Measurements from ENCODE around the gene NLE1. TPM values are rescaled to one million over a fixed set of nuclear protein-coding genes. Genes with fewer than 3 reads are reported as not detected.

The NLE1 gene
- total and polyA plus RNA-seq, 2 experiments from 2014 or later: 11.4 to 19.9 TPM

DNA sequence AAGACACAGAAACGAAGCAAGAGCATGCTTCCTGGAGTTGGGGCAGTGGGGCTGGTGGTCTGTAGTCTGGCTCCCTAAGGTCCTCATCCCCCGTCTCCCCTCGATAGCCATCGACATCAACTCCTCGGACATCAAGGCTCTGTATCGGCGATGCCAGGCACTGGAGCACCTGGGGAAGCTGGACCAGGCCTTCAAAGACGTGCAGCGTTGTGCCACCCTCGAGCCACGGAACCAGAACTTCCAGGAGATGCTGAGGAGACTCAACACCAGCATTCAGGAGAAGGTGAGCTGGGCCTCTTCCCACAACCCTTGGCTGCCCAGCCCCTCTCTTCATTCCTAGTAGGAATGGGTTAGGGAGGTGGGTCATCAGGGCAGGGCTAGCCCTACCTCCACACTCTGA is 7.8 kb upstream of the NLE1 start:
- peak overlapping the region; percentile 5 for H3K4me3 ChIP-seq
- H3K27me3 ChIP-seq: no peaks in the 10 kb centered on the region
- DNase-seq (ENCODE audit: low read depth in 1 of 2, low spot score in 1 of 2): no peak
- H3K4me1 ChIP-seq (ENCODE audit: low read depth): peaks cover 32% of the 10 kb centered on the region
- H3K9me3 ChIP-seq (ENCODE audit: low read depth): no peaks in the 10 kb centered on the region
- H3K27ac ChIP-seq: peak overlapping the region; percentile 99
- H3K36me3 ChIP-seq: peaks cover 43% of the 10 kb centered on the region
- no peak for TF ChIP-seq CTCF (IDR thresholded peaks at IDR 0.05; ENCODE audit: low read depth, low read length)

DNA sequence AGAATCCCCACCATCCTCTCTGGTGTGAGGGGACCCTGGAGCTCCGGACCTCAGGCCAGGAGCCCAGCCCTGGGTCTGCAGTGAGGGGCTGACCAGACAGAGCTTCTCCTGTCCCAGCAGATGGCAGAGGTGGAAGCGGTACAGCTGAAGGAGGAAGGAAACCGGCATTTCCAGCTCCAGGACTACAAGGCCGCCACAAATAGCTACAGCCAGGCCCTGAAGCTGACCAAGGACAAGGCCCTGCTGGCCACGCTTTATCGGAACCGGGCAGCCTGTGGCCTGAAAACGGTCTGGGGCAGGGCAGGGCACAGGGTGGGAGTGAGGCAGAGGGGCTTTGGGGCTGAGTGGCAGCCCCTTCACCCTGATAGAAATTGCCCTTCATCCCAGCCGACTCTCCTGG is 6.0 kb upstream of the NLE1 start:
- H3K4me3 ChIP-seq: peak overlapping the region; percentile 29
- H3K27me3 ChIP-seq: no peaks in the 10 kb centered on the region
- peaks cover 27% of the 10 kb centered on the region for H3K36me3 ChIP-seq
- TF ChIP-seq CTCF (IDR thresholded peaks at IDR 0.05; ENCODE audit: low read depth, low read length): no peak
- H3K4me1 ChIP-seq (ENCODE audit: low read depth): peaks cover 32% of the 10 kb centered on the region
- peak in 1 of 2 donors; percentile 27 for DNase-seq (ENCODE audit: low read depth in 1 of 2, low spot score in 1 of 2)
- peak overlapping the region; percentile 99 for H3K27ac ChIP-seq
- no peaks in the 10 kb centered on the region for H3K9me3 ChIP-seq (ENCODE audit: low read depth)

GRCh38 chr17:35147375-35147905 is 5.3 kb upstream of the NLE1 start, which contains the start of gene UNC45B:
TSS of gene UNC45B (plus strand) at chr17:35147817. CDS start at chr17:35148264, 447 bp downstream.
- Histone ChIP-seq H3K4me3 (peak within 1 kb of the TSS; percentile 29), H3K36me3 (peaks cover 20% of the 10 kb centered on the region), H3K27me3 (no peaks in the 10 kb centered on the region), H3K27ac (peak within 1 kb of the TSS; percentile 99), H3K4me1 (ENCODE audit: low read depth) (peaks cover 32% of the 10 kb centered on the region), H3K9me3 (ENCODE audit: low read depth) (no peaks in the 10 kb centered on the region)
- TF ChIP-seq CTCF (IDR thresholded peaks at IDR 0.05; ENCODE audit: low read depth, low read length): no peak
- DNase-seq (ENCODE audit: low read depth in 1 of 2, low spot score in 1 of 2): peak in 1 of 2 donors; percentile 93

DNA sequence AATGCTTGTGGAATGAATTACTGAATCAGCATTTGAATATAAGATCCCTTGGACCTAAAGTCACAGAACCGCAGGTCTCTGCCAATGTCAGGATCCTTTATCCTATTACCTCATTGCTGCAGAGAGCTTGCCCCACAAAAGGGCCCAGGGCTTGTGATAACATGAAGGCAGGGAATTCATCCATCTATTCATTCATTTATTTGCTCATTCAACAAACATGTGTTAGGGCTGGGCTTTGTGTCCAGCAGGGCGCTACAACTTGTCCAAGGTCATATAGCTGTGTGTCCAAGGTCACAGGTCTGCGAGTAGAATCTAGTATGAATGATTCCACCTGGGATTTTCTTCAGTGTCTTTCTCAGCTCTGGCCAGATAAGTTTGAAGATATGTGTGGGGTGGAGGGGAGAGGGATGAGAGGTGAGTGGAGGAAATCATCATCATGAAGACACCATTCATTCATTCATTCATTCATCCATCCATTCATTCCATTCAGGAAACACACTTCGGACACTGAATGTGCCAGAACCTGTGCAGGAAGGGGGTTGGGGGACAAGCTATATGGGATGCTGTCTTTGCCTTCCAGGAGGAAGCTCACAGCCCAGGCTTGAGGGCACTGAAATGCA is 4.2 kb upstream of the NLE1 start:
- no peak for TF ChIP-seq CTCF (IDR thresholded peaks at IDR 0.05; ENCODE audit: low read depth, low read length)
- H3K27me3 ChIP-seq: no peaks in the 10 kb centered on the region
- DNase-seq (ENCODE audit: low read depth in 1 of 2, low spot score in 1 of 2): peak in 1 of 2 donors; percentile 22
- peak overlapping the region; percentile 99 for H3K27ac ChIP-seq
- peaks cover 32% of the 10 kb centered on the region for H3K4me1 ChIP-seq (ENCODE audit: low read depth)
- peaks cover 9% of the 10 kb centered on the region for H3K36me3 ChIP-seq
- no peak overlapping the region for H3K4me3 ChIP-seq
- H3K9me3 ChIP-seq (ENCODE audit: low read depth): no peaks in the 10 kb centered on the region

GRCh38 chr17:35144840-35145239 is 2.7 kb upstream of the NLE1 start:
- H3K4me3 ChIP-seq: no peak overlapping the region
- no peak for TF ChIP-seq CTCF (IDR thresholded peaks at IDR 0.05; ENCODE audit: low read depth, low read length)

More at GRCh38 chr17:35144840-35145239, 2.7 kb upstream of the NLE1 start:
- Histone ChIP-seq H3K4me1 (ENCODE audit: low read depth) (peaks cover 26% of the 10 kb centered on the region), H3K36me3 (peaks cover 2% of the 10 kb centered on the region), H3K9me3 (ENCODE audit: low read depth) (no peaks in the 10 kb centered on the region), H3K27ac (peak overlapping the region; percentile 99), H3K27me3 (no peaks in the 10 kb centered on the region)
- no peak for DNase-seq (ENCODE audit: low read depth in 1 of 2, low spot score in 1 of 2)
